ENCODE data around the gene ADGRV1.

The ADGRV1 gene

DNA sequence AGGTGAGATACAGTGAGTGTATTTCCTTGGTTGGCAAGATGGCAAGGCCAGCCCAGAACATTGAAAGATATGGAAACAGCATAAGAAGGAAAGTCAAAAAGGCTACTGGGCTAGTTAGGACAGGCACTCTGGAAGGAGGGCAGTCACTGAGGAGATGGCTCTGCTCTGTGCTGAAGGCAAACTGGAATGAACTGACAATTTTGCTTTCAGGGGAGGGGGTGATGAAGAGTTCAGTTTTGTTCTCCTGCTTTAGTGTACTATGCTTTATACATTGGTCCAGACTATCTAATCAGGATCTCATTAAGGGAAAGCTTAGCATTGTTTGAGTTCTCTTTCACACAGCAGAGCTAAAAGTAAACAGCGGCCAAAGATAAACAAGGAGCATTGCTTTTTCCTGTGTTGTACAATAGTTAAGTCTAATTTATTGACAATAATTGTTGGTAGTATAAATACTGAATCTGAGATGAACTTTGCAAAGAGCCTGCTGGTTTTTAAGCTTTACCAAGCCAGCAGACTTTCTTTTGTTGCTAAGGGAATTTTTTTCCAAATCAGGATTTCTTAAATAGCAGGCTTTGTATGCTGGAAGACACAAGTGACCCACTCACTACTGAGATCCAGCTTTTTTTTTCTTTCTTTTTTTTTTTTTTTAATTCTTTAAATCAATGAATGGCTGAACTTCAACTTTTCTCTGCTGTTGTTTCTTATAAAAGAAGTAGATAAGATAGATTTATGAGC lies 469.0 kb downstream of the ADGRV1 start:
- no peaks in the 10 kb centered on the region for H3K9me3 ChIP-seq (ENCODE audit: insufficient read depth, low read length)
- no peak for TF ChIP-seq EZH2phosphoT487 (conservative IDR thresholded peaks at IDR 0.05; ENCODE audit: low read length)
- TF ChIP-seq, protein P1, sequence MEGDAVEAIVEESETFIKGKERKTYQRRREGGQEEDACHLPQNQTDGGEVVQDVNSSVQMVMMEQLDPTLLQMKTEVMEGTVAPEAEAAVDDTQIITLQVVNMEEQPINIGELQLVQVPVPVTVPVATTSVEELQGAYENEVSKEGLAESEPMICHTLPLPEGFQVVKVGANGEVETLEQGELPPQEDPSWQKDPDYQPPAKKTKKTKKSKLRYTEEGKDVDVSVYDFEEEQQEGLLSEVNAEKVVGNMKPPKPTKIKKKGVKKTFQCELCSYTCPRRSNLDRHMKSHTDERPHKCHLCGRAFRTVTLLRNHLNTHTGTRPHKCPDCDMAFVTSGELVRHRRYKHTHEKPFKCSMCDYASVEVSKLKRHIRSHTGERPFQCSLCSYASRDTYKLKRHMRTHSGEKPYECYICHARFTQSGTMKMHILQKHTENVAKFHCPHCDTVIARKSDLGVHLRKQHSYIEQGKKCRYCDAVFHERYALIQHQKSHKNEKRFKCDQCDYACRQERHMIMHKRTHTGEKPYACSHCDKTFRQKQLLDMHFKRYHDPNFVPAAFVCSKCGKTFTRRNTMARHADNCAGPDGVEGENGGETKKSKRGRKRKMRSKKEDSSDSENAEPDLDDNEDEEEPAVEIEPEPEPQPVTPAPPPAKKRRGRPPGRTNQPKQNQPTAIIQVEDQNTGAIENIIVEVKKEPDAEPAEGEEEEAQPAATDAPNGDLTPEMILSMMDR (IDR thresholded peaks at IDR 0.05; ENCODE audit: insufficient read depth, low read length, poor library complexity, severe bottlenecking) = no peak
- no peaks in the 10 kb centered on the region for H3K79me2 ChIP-seq (ENCODE audit: insufficient read depth, low read length)
- H3K9ac ChIP-seq (ENCODE audit: low read length) = no peak overlapping the region
- no peak overlapping the region for H3K27ac ChIP-seq (ENCODE audit: low read depth, low read length)
- H3F3A ChIP-seq (ENCODE audit: insufficient read depth) = no peaks in the 10 kb centered on the region
- H3K4me2 ChIP-seq (ENCODE audit: low read depth, low read length, poor library complexity, severe bottlenecking) = no peak overlapping the region
- H3K36me3 ChIP-seq (ENCODE audit: low read length) = no peaks in the 10 kb centered on the region
- H4K20me1 ChIP-seq (ENCODE audit: low read depth, low read length) = no peaks in the 10 kb centered on the region
- H3K4me3 ChIP-seq (ENCODE audit: insufficient read depth, low read length, poor library complexity, severe bottlenecking) = no peak overlapping the region
- H2AFZ ChIP-seq (ENCODE audit: low read depth, low read length, severe bottlenecking) = no peak overlapping the region
- no peaks in the 10 kb centered on the region for H3K27me3 ChIP-seq (ENCODE audit: low read length)
- H3K9me2 ChIP-seq (replicated peaks; ENCODE audit: insufficient read depth, low read length) = no peaks in the 10 kb centered on the region

DNA sequence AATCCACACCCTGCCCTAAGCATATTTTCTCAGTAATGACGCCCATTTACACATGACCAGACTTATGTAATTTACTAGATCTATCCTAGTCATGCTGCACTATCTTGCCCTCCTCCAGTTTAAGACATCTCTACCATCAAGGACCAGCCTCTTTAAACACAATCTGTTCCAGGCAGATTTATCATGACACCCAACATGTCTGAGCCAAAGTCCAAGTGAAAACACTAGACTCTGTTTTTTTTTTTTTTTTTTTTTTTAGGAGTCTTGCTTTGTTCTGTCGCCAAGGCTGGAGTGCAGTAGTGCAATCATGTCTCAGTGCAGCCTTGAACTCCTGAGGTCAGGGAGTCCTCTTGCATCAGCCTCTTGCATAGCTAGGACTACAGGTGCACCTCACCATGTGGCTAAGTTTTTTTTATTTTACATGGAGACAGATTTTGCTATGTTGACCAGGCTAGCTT lies 469.9 kb downstream of the ADGRV1 start:
- Histone ChIP-seq H3K27me3 (ENCODE audit: low read length) (no peaks in the 10 kb centered on the region), H3K4me2 (ENCODE audit: low read depth, low read length, poor library complexity, severe bottlenecking) (no peak overlapping the region), H3K9me2 (replicated peaks; ENCODE audit: insufficient read depth, low read length) (no peaks in the 10 kb centered on the region), H3K9me3 (ENCODE audit: insufficient read depth, low read length) (no peaks in the 10 kb centered on the region), H3K4me3 (ENCODE audit: insufficient read depth, low read length, poor library complexity, severe bottlenecking) (no peak overlapping the region), H4K20me1 (ENCODE audit: low read depth, low read length) (no peaks in the 10 kb centered on the region), H3K36me3 (ENCODE audit: low read length) (no peaks in the 10 kb centered on the region), H3K27ac (ENCODE audit: low read depth, low read length) (no peak overlapping the region), H3F3A (ENCODE audit: insufficient read depth) (no peaks in the 10 kb centered on the region), H3K79me2 (ENCODE audit: insufficient read depth, low read length) (no peaks in the 10 kb centered on the region), H3K9ac (ENCODE audit: low read length) (no peak overlapping the region), H2AFZ (ENCODE audit: low read depth, low read length, severe bottlenecking) (no peak overlapping the region)
- no peak for TF ChIP-seq EZH2phosphoT487 (conservative IDR thresholded peaks at IDR 0.05; ENCODE audit: low read length)
- TF ChIP-seq, protein P1 (IDR thresholded peaks at IDR 0.05; ENCODE audit: insufficient read depth, low read length, poor library complexity, severe bottlenecking) = no peak

DNA sequence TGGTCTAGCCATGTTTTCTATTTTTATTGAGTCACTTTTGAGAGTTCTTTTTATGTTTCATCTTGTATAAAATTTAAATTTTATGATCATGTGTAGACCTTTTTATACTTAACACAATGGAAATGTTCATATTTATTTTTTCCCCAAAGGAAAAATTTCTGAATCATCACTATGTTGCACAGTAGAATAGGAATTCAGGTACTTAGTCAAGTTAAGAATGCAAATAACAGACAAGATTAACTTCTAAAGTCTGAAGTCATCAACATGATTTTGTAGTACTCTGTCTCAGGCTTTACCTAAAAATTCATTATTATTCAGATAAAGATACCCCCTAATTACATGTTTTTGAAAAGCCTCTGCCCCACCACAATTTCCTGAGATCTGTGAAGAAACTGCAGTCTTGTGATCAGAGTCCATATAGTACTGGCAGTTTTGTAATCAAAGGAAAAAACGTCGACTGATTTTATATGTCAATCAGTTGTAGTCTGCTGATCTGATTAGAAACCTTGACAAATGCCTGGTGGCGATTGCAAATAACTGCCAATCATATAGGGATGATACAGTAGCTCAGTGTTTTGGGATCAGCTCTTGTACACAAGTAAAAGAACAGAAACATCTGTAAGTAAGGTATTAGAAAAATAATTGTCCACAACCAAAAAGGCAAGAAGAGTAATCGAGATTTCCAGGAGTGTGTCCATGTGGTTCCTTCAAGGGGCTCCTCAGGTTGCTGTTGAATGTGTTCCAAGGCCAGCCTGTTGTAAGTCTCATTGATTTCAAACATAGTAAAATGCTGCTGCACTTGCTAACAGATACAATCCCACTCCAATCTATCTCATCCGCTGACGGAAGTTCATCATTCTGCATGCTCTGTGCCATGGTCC lies 472.2 kb downstream of the ADGRV1 start:
- Histone ChIP-seq H3K9ac (ENCODE audit: low read length) (no peak overlapping the region), H3K4me2 (ENCODE audit: low read depth, low read length, poor library complexity, severe bottlenecking) (no peak overlapping the region), H3K36me3 (ENCODE audit: low read length) (no peaks in the 10 kb centered on the region), H4K20me1 (ENCODE audit: low read depth, low read length) (no peaks in the 10 kb centered on the region), H3K4me3 (ENCODE audit: insufficient read depth, low read length, poor library complexity, severe bottlenecking) (no peak overlapping the region), H3K79me2 (ENCODE audit: insufficient read depth, low read length) (no peaks in the 10 kb centered on the region), H3K9me3 (ENCODE audit: insufficient read depth, low read length) (no peaks in the 10 kb centered on the region), H3K27me3 (ENCODE audit: low read length) (no peaks in the 10 kb centered on the region), H3F3A (ENCODE audit: insufficient read depth) (no peaks in the 10 kb centered on the region), H3K27ac (ENCODE audit: low read depth, low read length) (no peak overlapping the region), H2AFZ (ENCODE audit: low read depth, low read length, severe bottlenecking) (no peak overlapping the region), H3K9me2 (replicated peaks; ENCODE audit: insufficient read depth, low read length) (no peaks in the 10 kb centered on the region)
- TF ChIP-seq, protein P1 (IDR thresholded peaks at IDR 0.05; ENCODE audit: insufficient read depth, low read length, poor library complexity, severe bottlenecking) = no peak
- TF ChIP-seq EZH2phosphoT487 (conservative IDR thresholded peaks at IDR 0.05; ENCODE audit: low read length) = no peak

Data from SU-DHL-6 (cell line).